Left kidney (tissue), 2 donors: ENCODE data around the gene TMEM134. TPM values are rescaled to one million over a fixed set of nuclear protein-coding genes. Genes with fewer than 3 reads are reported as not detected.

Source experiments
- DNase-seq: peaks from one replicate; pipeline ENCODE4 v3.0.0-alpha.2; 2013
- polyA plus RNA-seq: library from polyadenylated mRNA; unstranded; fragments of 120-200 nt; gene quantifications from one replicate; pipeline ENCODE4 v1.2.1, GENCODE V29; 2013; ENCODE audit not compliant: insufficient read length

Gene TMEM134
- polyA plus RNA-seq, 1 donor: 39.4 TPM

DNA sequence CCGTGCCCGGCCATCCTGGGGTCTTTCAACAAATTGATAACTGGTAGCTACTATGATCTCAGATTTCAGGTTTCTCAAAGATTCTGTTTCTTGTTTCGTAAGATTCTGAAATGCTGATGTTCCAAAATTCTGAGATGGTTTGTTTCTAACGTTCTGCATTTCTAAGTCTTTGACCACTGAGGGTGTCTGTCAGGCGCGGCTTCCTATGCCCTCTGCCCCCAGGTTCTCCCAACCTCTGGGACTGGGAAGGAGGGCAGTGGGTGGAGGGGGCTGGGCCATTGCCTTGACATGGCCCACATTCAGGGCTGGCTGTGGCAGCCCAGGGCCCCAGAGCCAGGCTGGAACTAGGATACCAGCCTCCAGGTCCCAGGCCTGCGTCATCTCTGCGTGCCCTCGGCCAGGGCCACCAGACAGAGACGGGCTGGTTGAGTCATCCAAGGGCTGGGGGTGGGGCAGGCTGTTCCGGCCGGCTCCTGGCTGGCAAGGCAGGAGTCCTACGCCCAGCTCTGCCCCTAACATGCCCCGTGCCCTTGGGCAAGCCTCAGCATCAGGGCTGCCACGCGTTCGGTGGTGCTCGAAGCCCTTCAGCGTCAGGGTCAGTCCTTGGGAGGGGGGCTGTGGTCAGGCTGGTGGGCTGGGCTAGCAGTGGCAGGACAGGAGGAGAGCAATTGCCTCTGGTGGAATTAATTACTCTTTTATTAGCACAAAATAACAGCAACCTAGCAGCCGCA lies 5.2 kb downstream of the TMEM134 start:
- no peak for DNase-seq

DNA sequence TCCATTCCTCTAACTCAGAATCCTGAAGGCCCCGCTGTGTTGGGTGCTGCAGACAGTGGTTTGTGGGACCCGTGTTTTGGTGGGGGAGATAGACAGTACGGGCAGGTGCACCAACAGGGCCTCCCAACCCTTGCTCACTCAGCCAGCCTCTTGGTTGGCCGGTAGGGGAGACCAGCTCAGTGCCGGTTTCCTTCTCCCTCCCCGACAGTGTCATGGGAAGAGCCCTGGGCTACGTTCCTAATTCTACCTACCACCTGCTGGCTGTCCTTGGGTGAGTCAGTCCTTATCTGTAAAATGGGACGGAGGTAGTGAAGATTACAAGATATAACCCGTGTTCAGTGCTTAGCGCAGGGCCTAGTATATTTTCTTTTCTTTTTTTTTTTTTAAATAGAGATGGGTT lies 5.9 kb downstream of the TMEM134 start:
- DNase-seq: no peak

DNA sequence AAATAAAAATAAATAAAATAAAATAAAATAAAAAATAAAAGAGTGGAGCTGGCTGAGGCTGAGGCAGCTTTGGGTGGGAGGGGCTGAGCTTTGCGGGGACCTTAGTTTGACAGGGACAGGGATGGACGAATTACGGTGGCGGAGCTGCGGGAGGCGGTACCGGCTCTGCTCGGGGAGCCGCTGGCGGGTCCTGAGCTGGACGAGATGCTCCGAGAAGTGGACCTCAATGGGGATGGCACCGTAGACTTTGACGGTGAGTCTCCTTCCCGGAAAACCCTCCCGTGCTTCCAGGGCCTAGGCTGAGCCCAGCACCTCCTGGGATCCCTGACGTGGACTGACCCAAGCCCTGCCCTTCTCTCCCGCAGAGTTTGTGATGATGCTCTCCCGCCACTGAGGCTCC lies 10.8 kb downstream of the TMEM134 start:
- no peak for DNase-seq

GRCh38 chr11:67457453-67457852 lies 11.6 kb downstream of the TMEM134 start:
- no peak for DNase-seq

DNA sequence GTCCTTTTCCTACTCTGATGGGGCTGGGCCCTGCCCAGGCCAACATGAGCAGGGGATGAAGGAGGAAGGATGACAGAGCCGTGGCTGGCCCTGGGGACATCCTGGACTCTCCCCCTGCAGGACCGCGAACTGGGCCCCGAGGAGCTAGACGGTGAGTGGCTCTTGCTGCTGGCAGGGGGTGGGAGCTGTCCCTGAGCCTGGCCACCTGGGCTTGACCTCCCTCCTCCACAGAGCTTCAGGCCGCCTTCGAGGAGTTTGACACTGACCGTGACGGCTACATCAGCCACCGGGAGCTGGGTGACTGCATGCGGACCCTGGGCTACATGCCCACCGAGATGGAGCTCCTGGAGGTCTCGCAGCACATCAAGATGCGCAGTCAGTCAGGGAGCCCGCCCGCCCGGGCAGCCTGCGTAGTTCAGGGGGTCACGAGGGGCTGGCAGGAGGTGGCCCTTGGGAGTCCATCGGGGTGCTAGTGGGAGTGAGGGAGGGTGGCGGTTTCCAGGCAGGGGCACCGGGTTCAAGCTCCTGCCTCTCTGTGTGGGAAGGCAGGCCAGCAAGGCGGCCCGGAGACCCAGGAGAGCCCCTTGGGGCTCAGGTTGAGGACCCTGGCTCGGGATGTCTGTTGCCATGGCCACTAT lies 12.9 kb downstream of the TMEM134 start:
- no peak for DNase-seq

GRCh38 chr11:67455054-67455453 lies 14.0 kb downstream of the TMEM134 start, which contains the start of gene CABP4:
TSS of gene CABP4 (plus strand) at chr11:67455354. CDS start at chr11:67455424, 70 bp downstream.
- DNase-seq: no peak

GRCh38 chr11:67453816-67454732 lies 15.0 kb downstream of the TMEM134 start:
- DNase-seq: no peak

DNA sequence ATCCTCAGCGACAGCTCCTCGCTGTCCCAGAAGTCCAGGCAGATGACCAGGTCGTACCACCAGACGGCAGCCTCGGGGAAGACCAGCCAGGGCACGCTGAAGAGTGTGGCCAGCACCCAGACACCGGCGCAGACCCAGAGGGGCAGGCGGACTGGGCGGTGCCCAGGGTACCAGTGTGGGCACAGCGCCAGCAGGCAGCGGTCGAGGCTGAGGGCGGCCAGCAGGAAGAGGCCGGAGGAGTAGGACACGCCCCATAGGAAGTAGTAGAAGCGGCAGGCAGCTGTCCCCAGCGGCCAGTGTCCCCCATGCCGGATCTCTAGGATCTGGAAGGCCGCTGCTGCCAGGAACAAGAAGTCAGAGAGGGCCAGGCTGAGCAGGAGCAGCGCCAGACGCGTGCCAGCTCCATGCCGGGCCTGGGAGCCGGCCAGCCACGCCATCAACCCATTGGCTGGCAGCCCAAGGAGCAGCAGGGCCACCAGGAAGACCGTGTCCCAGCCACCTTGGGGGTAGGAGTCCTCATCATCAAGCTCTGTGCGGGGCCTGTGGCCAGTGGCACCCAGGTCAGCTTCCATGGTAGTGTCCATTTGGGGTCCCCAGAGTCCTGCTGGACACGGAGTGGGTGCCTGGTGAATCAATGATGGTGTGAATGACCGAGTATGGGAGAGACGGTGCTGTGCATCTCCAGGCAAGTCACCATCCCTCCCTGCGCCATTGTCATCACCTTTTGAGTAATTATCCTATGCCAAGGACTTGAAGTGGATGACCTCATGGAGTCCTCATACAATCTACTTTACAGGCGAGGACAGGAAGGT lies 16.7 kb downstream of the TMEM134 start, which contains the start of gene GPR152:
Gene GPR152 (minus strand): TSS at position 589 of the 812 bp plus-strand sequence. CDS start 5 bp downstream, at position 584.
- no peak for DNase-seq

DNA sequence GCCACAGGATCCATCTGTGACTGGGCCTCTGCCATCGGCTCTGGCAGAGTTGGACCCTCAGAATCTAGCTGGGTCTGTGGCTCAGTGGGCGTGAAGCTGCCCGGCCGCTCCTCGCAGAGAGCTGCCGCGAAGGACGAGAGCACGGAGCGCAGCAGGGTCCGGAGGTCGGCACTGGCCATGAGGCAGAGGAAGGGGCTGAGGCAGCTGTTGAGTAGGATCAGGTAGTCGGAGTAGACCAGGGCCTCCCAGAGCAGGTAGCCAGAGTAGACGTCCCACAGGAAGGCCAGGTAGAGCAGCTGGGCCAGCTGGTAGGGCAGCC lies 17.4 kb downstream of the TMEM134 start:
- no peak for DNase-seq

DNA sequence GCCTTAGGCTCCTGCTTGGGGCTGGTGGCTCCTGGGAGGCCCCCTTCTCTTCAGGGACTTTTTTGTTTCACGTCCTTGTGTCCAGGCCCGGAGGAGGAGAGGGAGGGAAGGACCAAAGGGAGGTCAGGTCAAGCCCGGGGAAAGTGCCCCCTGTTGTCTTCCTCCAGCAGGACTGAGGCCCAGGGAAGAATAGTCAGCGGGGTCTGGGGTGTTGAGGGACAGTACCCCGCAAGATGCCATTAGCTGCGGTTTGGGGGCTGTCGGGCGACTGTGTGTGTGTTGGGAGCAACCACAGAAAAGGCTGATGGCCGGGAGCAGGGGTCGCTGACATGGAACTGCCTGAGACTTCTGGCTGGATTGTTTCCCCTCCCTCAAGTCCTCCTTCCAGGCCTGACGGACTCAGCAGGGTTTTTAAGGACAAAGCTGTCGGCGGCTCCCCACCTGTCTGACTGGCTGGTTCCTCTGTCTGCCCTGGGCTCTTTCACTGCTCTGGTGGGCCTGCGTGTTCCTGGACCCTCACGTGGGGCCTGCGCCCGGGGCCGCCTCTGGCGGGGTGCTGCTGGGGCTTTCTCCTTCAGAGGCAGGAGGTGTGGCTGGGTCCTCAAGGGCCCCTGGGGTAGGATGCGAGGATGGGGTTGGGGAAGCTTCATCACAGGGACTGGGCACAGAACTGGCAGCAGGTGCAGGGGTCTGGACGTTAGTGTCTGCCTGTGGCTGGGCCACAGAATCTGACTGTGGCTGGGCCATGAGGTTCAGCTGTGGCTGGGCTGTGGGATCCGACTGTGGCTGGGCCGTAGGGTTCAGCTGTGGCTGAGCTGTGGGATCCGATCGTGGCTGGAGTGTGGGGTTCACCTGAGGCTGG lies 18.0 kb downstream of the TMEM134 start:
- no peak for DNase-seq

- DNase-seq: no peak
These were observed 19.8 kb downstream of the TMEM134 start for GRCh38 chr11:67449116-67449844.

GRCh38 chr11:67448220-67448609 lies 20.8 kb downstream of the TMEM134 start:
- no peak for DNase-seq

GRCh38 chr11:67445515-67445914 lies 23.5 kb downstream of the TMEM134 start:
- no peak for DNase-seq

GRCh38 chr11:67442504-67443404 lies 26.3 kb downstream of the TMEM134 start:
- no peak for DNase-seq

- no peak for DNase-seq
These were observed 27.2 kb downstream of the TMEM134 start for GRCh38 chr11:67441731-67442351.

GRCh38 chr11:67441098-67441563 lies 27.9 kb downstream of the TMEM134 start:
- DNase-seq: no peak

- no peak for DNase-seq
These were observed 28.6 kb downstream of the TMEM134 start for GRCh38 chr11:67440229-67441097.
